ENCODE measurements around the gene UBE2E3. TPM values are rescaled to one million over a fixed set of nuclear protein-coding genes. Genes with fewer than 3 reads are reported as not detected.

UBE2E3 gene
- total and polyA plus RNA-seq, 2 of the 4 experiments (the other 2 are of a cell fraction) = 106 to 114 TPM

DNA sequence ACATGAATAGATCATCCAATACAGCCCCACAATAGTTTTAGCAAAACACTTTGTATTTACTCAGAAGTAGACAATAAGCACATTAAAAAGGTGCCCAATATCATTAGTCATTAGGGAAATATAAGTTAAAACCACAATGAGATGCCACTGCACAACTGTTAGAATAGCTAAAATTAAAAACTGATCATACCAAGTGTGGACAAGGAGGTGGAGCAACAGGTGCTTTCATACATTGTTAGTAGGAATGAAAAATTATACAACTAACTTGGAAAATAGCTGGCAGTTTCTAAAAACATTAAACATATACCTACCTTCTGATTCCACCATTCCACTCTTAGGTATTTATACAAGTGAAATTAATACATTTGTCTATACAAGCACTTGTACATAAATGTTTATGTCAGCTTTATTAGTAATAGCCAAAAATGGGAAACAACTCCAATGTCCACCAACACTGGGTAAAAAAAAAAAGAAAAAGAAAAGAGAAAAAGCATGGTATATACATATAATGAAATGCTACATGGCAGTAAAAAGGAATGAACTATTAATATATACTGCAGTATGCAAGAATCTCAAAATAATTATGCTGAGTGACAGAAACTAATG, 27.6 kb upstream of the UBE2E3 start:
- H3K14ac ChIP-seq (replicated peaks; ENCODE audit: low read depth, low read length) = no peak overlapping the region
- no peak overlapping the region for H3K27ac ChIP-seq (ENCODE audit: insufficient read depth, low read length)
- H2AFZ ChIP-seq (replicated peaks; ENCODE audit: low read length, poor library complexity) = no peak overlapping the region
- H2AK9ac ChIP-seq (replicated peaks; ENCODE audit: low read depth, low read length, poor library complexity) = no peak overlapping the region
- H4K91ac ChIP-seq (ENCODE audit: insufficient read depth, low read depth, low read length) = no peak overlapping the region
- intact Hi-C loops (cut with micrococcal nuclease) = no loop called here
- ChIA-PET POLR2A (ENCODE audit: unreplicated experiment) (no interaction called here), CTCF (no interaction called here)
- dilution Hi-C loops (cut with HindIII; ENCODE audit: low sequenced_read_pairs, unreplicated experiment) = no loop called here
- in situ Hi-C loops (cut with MboI; ENCODE audit: low sequenced_read_pairs) = no loop called here
- ATAC-seq (ENCODE audit: low read depth) (no peak), DNase-seq (no peak)
- H3K4me2 ChIP-seq (ENCODE audit: low read depth, low read length) = no peak overlapping the region
- BruUV-seq (replicated peaks) = no TSS peak
- H3K79me1 ChIP-seq (ENCODE audit: low read depth in 1 of 2, low read length in 2 of 2) = no peaks in the 10 kb centered on the region
- no peak overlapping the region for H3K56ac ChIP-seq (ENCODE audit: extremely low read depth, insufficient read depth, low read length)
- H3K4me3 ChIP-seq (ENCODE audit: insufficient read depth, low read depth, low read length) = no peak overlapping the region
- H2AK5ac ChIP-seq (ENCODE audit: low read depth, low read length) = no peak overlapping the region
- H3K4me1 ChIP-seq (ENCODE audit: control insufficient read depth, insufficient read depth, low read length) = no peaks in the 10 kb centered on the region
- no peak overlapping the region for H2BK5ac ChIP-seq (ENCODE audit: low read depth, low read length, poor library complexity, severe bottlenecking)
- no peaks in the 10 kb centered on the region for H3K9me1 ChIP-seq (ENCODE audit: insufficient read depth, low read length)
- H3K9me3 ChIP-seq (ENCODE audit: control insufficient read depth, insufficient read depth, low read length) = no peaks in the 10 kb centered on the region
- no peak overlapping the region for H2BK120ac ChIP-seq (ENCODE audit: low read depth, low read length)
- no peak overlapping the region for H3K18ac ChIP-seq (ENCODE audit: low read depth, low read length)
- no peak overlapping the region for H2BK15ac ChIP-seq (ENCODE audit: low read depth, low read length)
- H4K8ac ChIP-seq (ENCODE audit: low read depth in 2 of 2, low read length in 2 of 2) = no peak overlapping the region
- H3K9ac ChIP-seq (ENCODE audit: low read depth, low read length) = no peak overlapping the region
- H4K20me1 ChIP-seq (ENCODE audit: insufficient read depth, low read length) = no peaks in the 10 kb centered on the region
- H4K5ac ChIP-seq (ENCODE audit: low read depth, low read length) = no peak overlapping the region
- TF ChIP-seq, protein P1, sequence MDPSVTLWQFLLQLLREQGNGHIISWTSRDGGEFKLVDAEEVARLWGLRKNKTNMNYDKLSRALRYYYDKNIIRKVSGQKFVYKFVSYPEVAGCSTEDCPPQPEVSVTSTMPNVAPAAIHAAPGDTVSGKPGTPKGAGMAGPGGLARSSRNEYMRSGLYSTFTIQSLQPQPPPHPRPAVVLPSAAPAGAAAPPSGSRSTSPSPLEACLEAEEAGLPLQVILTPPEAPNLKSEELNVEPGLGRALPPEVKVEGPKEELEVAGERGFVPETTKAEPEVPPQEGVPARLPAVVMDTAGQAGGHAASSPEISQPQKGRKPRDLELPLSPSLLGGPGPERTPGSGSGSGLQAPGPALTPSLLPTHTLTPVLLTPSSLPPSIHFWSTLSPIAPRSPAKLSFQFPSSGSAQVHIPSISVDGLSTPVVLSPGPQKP (IDR thresholded peaks at IDR 0.05; ENCODE audit: borderline replicate concordance, low read depth, low read length) = no peak
- TF ChIP-seq CHD1 (IDR thresholded peaks at IDR 0.05; ENCODE audit: low read depth, low read length) = no peak
- TF ChIP-seq MAFK (IDR thresholded peaks at IDR 0.05; ENCODE audit: low read depth, low read length) = peak; percentile 65
- H3K4ac ChIP-seq (ENCODE audit: low read depth, low read length) = no peak overlapping the region
- no peak overlapping the region for H3K23ac ChIP-seq (ENCODE audit: low read depth, low read length)
- H3K36me3 ChIP-seq (ENCODE audit: control insufficient read depth, insufficient read depth, low read length) = no peaks in the 10 kb centered on the region
- H3K27me3 ChIP-seq (ENCODE audit: control insufficient read depth, insufficient read depth, low read length) = no peaks in the 10 kb centered on the region
- H2BK20ac ChIP-seq (ENCODE audit: low read depth, low read length) = no peak overlapping the region
